Measurements from ENCODE around the gene PDE4D. TPM values are rescaled to one million over a fixed set of nuclear protein-coding genes. Genes with fewer than 3 reads are reported as not detected.

Gene PDE4D
- total and polyA plus RNA-seq, 2 of the 4 experiments (the other 2 are of a cell fraction): 1.4 to 7.9 TPM

- Histone ChIP-seq H4K8ac (ENCODE audit: low read depth in 2 of 2, low read length in 2 of 2) (no peak overlapping the region; a peak in 1 of 4 replicates), H2BK5ac (ENCODE audit: low read depth, low read length, poor library complexity, severe bottlenecking) (peak overlapping the region; percentile 50), H2AK5ac (ENCODE audit: low read depth, low read length) (no peak overlapping the region), H3K9ac (ENCODE audit: low read depth, low read length) (no peak overlapping the region), H2AK9ac (replicated peaks; ENCODE audit: low read depth, low read length, poor library complexity) (no peak overlapping the region), H2BK120ac (ENCODE audit: low read depth, low read length) (peak overlapping the region; percentile 65), H4K91ac (ENCODE audit: insufficient read depth, low read depth, low read length) (peak overlapping the region; percentile 65; the same call in 1 of the 2 replicates), H3K27ac (ENCODE audit: insufficient read depth, low read length) (peak overlapping the region; percentile 44; the same call in 1 of the 2 replicates), H3K9me3 (ENCODE audit: control insufficient read depth, insufficient read depth, low read length) (no peaks in the 10 kb centered on the region), H4K5ac (ENCODE audit: low read depth, low read length) (no peak overlapping the region), H3K4me3 (ENCODE audit: insufficient read depth, low read depth, low read length) (no peak overlapping the region), H3K23ac (ENCODE audit: low read depth, low read length) (no peak overlapping the region), H2BK15ac (ENCODE audit: low read depth, low read length) (no peak overlapping the region), H2BK20ac (ENCODE audit: low read depth, low read length) (peak overlapping the region; percentile 74; the same call in 1 of the 2 replicates), H3K4me1 (ENCODE audit: control insufficient read depth, insufficient read depth, low read length) (0 out of 2 replicates have a peak, but pooled peaks cover 2% of the 10 kb centered on the region), H3K56ac (ENCODE audit: extremely low read depth, insufficient read depth, low read length) (0 out of 2 replicates have a peak overlapping the region, but pooled peaks have one; percentile 55), H3K79me1 (ENCODE audit: low read depth in 1 of 2, low read length in 2 of 2) (no peaks in the 10 kb centered on the region), H3K36me3 (ENCODE audit: control insufficient read depth, insufficient read depth, low read length) (no peaks in the 10 kb centered on the region), H3K9me1 (ENCODE audit: insufficient read depth, low read length) (no peaks in the 10 kb centered on the region), H3K4me2 (ENCODE audit: low read depth, low read length) (peak overlapping the region; percentile 50; the same call in 1 of the 2 replicates), H3K18ac (ENCODE audit: low read depth, low read length) (no peak overlapping the region), H3K14ac (replicated peaks; ENCODE audit: low read depth, low read length) (no peak overlapping the region), H4K20me1 (ENCODE audit: insufficient read depth, low read length) (no peaks in the 10 kb centered on the region), H3K4ac (ENCODE audit: low read depth, low read length) (no peak overlapping the region), H3K27me3 (ENCODE audit: control insufficient read depth, insufficient read depth, low read length) (no peaks in the 10 kb centered on the region), H2AFZ (replicated peaks; ENCODE audit: low read length, poor library complexity) (no peak overlapping the region)
- WGBS, 2 experiments (ENCODE audit: extremely low coverage in 2 of 2, insufficient read length in 1 of 2): no CpG with 5 or more reads among the region's 2 CpGs
- in situ Hi-C loops (cut with MboI; ENCODE audit: low sequenced_read_pairs) (no loop called here), dilution Hi-C loops (cut with HindIII; ENCODE audit: low sequenced_read_pairs, unreplicated experiment) (no loop called here), intact Hi-C loops (cut with micrococcal nuclease) (no loop called here)
- CTCF ChIA-PET: interaction anchor here (1.7 kb wide), 1 partner anchor 20 kb away, joined by 5 read pairs; the partner anchor contains the start of gene PDE4D
- DNase-seq (peak; percentile 74), ATAC-seq (ENCODE audit: low read depth) (peak; percentile 89)
- no TSS peak for BruUV-seq (replicated peaks)
- POLR2A ChIA-PET (ENCODE audit: unreplicated experiment): no interaction called here
- TF ChIP-seq SMC3 (IDR thresholded peaks at IDR 0.05; ENCODE audit: low read depth, low read length): no peak
- TF ChIP-seq RAD21 (IDR thresholded peaks at IDR 0.05; ENCODE audit: low read length): no peak
- no peak for TF ChIP-seq MXI1 (IDR thresholded peaks at IDR 0.05; ENCODE audit: borderline replicate concordance, low read depth, low read length)
- TF ChIP-seq USF2 (IDR thresholded peaks at IDR 0.05; ENCODE audit: low read depth, low read length): no peak
- TF ChIP-seq CHD1 (IDR thresholded peaks at IDR 0.05; ENCODE audit: low read depth, low read length): no peak
- TF ChIP-seq FOS (IDR thresholded peaks at IDR 0.05; ENCODE audit: low read depth, low read length): 0 out of 2 replicates have a peak, but pooled peaks have one; percentile 19
- TF ChIP-seq CTCF (conservative IDR thresholded peaks at IDR 0.05; ENCODE audit: low read depth, low read length): no peak
- peak; percentile 47; the same call in 1 of the 2 replicates for TF ChIP-seq MAFK (IDR thresholded peaks at IDR 0.05; ENCODE audit: low read depth, low read length)
- TF ChIP-seq MAZ (IDR thresholded peaks at IDR 0.05; ENCODE audit: borderline replicate concordance, low read depth, low read length): no peak
- TF ChIP-seq NFE2L2 (IDR thresholded peaks at IDR 0.05; ENCODE audit: low read depth, low read length): peak; percentile 95
- no peak for TF ChIP-seq POLR2A (IDR thresholded peaks at IDR 0.05; ENCODE audit: low read depth, low read length)
- no peak for TF ChIP-seq RCOR1 (IDR thresholded peaks at IDR 0.05; ENCODE audit: insufficient replicate concordance, low read length)
- TF ChIP-seq ELK1 (IDR thresholded peaks at IDR 0.05; ENCODE audit: borderline replicate concordance, low read depth, low read length): no peak
- TF ChIP-seq BHLHE40 (IDR thresholded peaks at IDR 0.05; ENCODE audit: low read depth, low read length): no peak; the same call in 1 of the 2 replicates
- TF ChIP-seq CEBPB (IDR thresholded peaks at IDR 0.05; ENCODE audit: low read depth, low read length): 0 out of 2 replicates have a peak, but pooled peaks have one; percentile 25
- no peak for TF ChIP-seq RFX5 (IDR thresholded peaks at IDR 0.05; ENCODE audit: low read depth, low read length)
These were observed 20.4 kb downstream of the PDE4D start for GRCh38 chr5:59873113-59873512.

All from IMR-90 (cell line).